ENCODE results near the gene RNU1-3. TPM values are rescaled to one million over a fixed set of nuclear protein-coding genes. Genes with fewer than 3 reads are reported as not detected.
A peak's percentile ranks its signal among the peaks of the same experiment; 100 is the strongest.
"Not testable (repeated sequence)": the region's sequence is repeated elsewhere in the genome, so short reads cannot be mapped to it uniquely, and the experiment has no call there.

Gene RNU1-3
- total and polyA plus RNA-seq, 5 experiments from 2014 or later = 22.6 to 3,916 (median 3,449) TPM; not detected in 2

- H3K4me3 Mint-ChIP-seq, H3K4me1 Mint-ChIP-seq, H3K36me3 Mint-ChIP-seq, ATAC-seq, H3K27ac Mint-ChIP-seq, H3K9me3 Mint-ChIP-seq, H3K27me3 Mint-ChIP-seq: not testable (repeated sequence)
- POLR2A ChIA-PET = interaction anchor here (0.8 to 2.5 kb wide), 9 partner anchors 14 to 260 kb away, joined by 3 to 8 read pairs (median 4); no protein-coding TSS in a partner anchor
- peak in 5 of 10 donors; percentile 2 to 66 (median 12) for DNase-seq
These were observed 21.3 kb downstream of the RNU1-3 start for GRCh38 chr1:16645271-16646060.

- POLR2A ChIA-PET = interaction anchor here (0.9 to 2.5 kb wide), 10 partner anchors 13 to 260 kb away, joined by 3 to 8 read pairs (median 4); no protein-coding TSS in a partner anchor
- not testable (repeated sequence) for H3K36me3 Mint-ChIP-seq, H3K4me3 Mint-ChIP-seq, H3K9me3 Mint-ChIP-seq, H3K27me3 Mint-ChIP-seq, H3K4me1 Mint-ChIP-seq, H3K27ac Mint-ChIP-seq
- ATAC-seq = peak; percentile 82 to 83
- peak; percentile 96 to 100 (median 99) for DNase-seq
These were observed 22.1 kb downstream of the RNU1-3 start for GRCh38 chr1:16644482-16645270.

GRCh38 chr1:16644193-16644481, 22.6 kb downstream of the RNU1-3 start:
- Mint-ChIP-seq H3K4me1 (peaks cover 0 to 4% (median 1%) of the 10 kb centered on the region in 4 donors), H3K9me3 (no peaks in the 10 kb centered on the region), H3K36me3 (no peaks in the 10 kb centered on the region), H3K4me3 (no peak overlapping the region), H3K27ac (no peak overlapping the region), H3K27me3 (no peaks in the 10 kb centered on the region)
- ATAC-seq (peak; percentile 49), DNase-seq (no peak)
- POLR2A ChIA-PET = interaction anchor here (0.9 to 2.5 kb wide), 10 partner anchors 13 to 260 kb away, joined by 3 to 8 read pairs (median 4); no protein-coding TSS in a partner anchor

- H3K27me3 Mint-ChIP-seq, H3K27ac Mint-ChIP-seq, H3K4me1 Mint-ChIP-seq, H3K9me3 Mint-ChIP-seq, H3K36me3 Mint-ChIP-seq, H3K4me3 Mint-ChIP-seq: not testable (repeated sequence)
- DNase-seq = peak in 4 of 10 donors; percentile 0 to 62 (median 12)
- POLR2A ChIA-PET = interaction anchor here (0.9 to 2.5 kb wide), 7 partner anchors 18 to 261 kb away, joined by 4 to 8 read pairs (median 6); no protein-coding TSS in a partner anchor
- peak; percentile 4 for ATAC-seq
These were observed 23.1 kb downstream of the RNU1-3 start for GRCh38 chr1:16643476-16644192.

GRCh38 chr1:16643001-16643411, 23.7 kb downstream of the RNU1-3 start:
- peak in 6 of 10 donors; percentile 3 to 67 (median 16) for DNase-seq
- not testable (repeated sequence) for H3K36me3 Mint-ChIP-seq, H3K4me3 Mint-ChIP-seq, H3K9me3 Mint-ChIP-seq, H3K4me1 Mint-ChIP-seq, H3K27me3 Mint-ChIP-seq, ATAC-seq, H3K27ac Mint-ChIP-seq
- POLR2A ChIA-PET = interaction anchor here (2.5 kb wide), 1 partner anchor 261 kb away, joined by 7 read pairs; no protein-coding TSS in a partner anchor

- H3K27me3 Mint-ChIP-seq, ATAC-seq, H3K9me3 Mint-ChIP-seq, H3K4me1 Mint-ChIP-seq, H3K36me3 Mint-ChIP-seq: not testable (repeated sequence)
- peak overlapping the region in 5 of 10 donors; percentile 4 to 63 (median 15) for H3K27ac Mint-ChIP-seq
- peak in 4 of 10 donors; percentile 0 to 56 (median 9) for DNase-seq
- peak overlapping the region in 2 of 10 donors; percentile 22 to 29 for H3K4me3 Mint-ChIP-seq
- POLR2A ChIA-PET = interaction anchor here (2.5 kb wide), 1 partner anchor 262 kb away, joined by 7 read pairs; no protein-coding TSS in a partner anchor
These were observed 24.5 kb downstream of the RNU1-3 start for GRCh38 chr1:16642025-16642966.

GRCh38 chr1:16641159-16641975, 25.4 kb downstream of the RNU1-3 start:
- H3K9me3 Mint-ChIP-seq, DNase-seq, H3K36me3 Mint-ChIP-seq, ATAC-seq, H3K27me3 Mint-ChIP-seq, H3K27ac Mint-ChIP-seq, H3K4me3 Mint-ChIP-seq, H3K4me1 Mint-ChIP-seq: not testable (repeated sequence)
- POLR2A ChIA-PET = interaction anchor here (0.6 to 1.3 kb wide), 6 partner anchors 9 to 128 kb away, joined by 3 to 8 read pairs (median 3); no protein-coding TSS in a partner anchor

- H3K4me1 Mint-ChIP-seq, H3K27ac Mint-ChIP-seq, ATAC-seq, H3K9me3 Mint-ChIP-seq, H3K36me3 Mint-ChIP-seq, H3K4me3 Mint-ChIP-seq, H3K27me3 Mint-ChIP-seq: not testable (repeated sequence)
- DNase-seq = peak in 3 of 10 donors; percentile 0 to 55 (median 22)
- POLR2A ChIA-PET = interaction anchor here (0.7 kb wide), 1 partner anchor 197 kb away, joined by 3 read pairs; no protein-coding TSS in a partner anchor
These were observed 27.4 kb downstream of the RNU1-3 start for GRCh38 chr1:16639091-16640031.

GRCh38 chr1:16637941-16638778, 28.6 kb downstream of the RNU1-3 start:
- H3K27me3 Mint-ChIP-seq, H3K4me1 Mint-ChIP-seq, H3K4me3 Mint-ChIP-seq, POLR2A ChIA-PET, H3K9me3 Mint-ChIP-seq, H3K27ac Mint-ChIP-seq: not testable (repeated sequence)
- DNase-seq (peak in 3 of 10 donors; percentile 0 to 54 (median 16)), ATAC-seq (peak in 1 of 2 donors; percentile 12)
- H3K36me3 Mint-ChIP-seq = peaks cover 0 to 20% (median 5%) of the 10 kb centered on the region in 3 donors
